ES-I3 (cell line): Measurements from ENCODE around the gene USP15.

Experiments
- H3K36me3 ChIP-seq: 2 replicates; pipeline ENCODE4 v1.6.1; 2013; ENCODE audit warnings: mild to moderate bottlenecking, low read length, control low read depth, moderate library complexity; ENCODE audit not compliant: insufficient read depth
- H3K4me1 ChIP-seq: 2 replicates; pipeline ENCODE4 v1.6.1; 2013; ENCODE audit warnings: mild to moderate bottlenecking, control low read depth, low read length; ENCODE audit not compliant: insufficient read depth
- H3K9ac ChIP-seq: 2 replicates; pipeline ENCODE4 v1.6.1; 2013; ENCODE audit warnings: low read depth, mild to moderate bottlenecking, low read length, moderate library complexity
- H3K9me3 ChIP-seq: 2 replicates; pipeline ENCODE4 v1.6.1; 2013; ENCODE audit warnings: mild to moderate bottlenecking, low read length, moderate library complexity; ENCODE audit not compliant: control insufficient read depth, insufficient read depth

Gene USP15

DNA sequence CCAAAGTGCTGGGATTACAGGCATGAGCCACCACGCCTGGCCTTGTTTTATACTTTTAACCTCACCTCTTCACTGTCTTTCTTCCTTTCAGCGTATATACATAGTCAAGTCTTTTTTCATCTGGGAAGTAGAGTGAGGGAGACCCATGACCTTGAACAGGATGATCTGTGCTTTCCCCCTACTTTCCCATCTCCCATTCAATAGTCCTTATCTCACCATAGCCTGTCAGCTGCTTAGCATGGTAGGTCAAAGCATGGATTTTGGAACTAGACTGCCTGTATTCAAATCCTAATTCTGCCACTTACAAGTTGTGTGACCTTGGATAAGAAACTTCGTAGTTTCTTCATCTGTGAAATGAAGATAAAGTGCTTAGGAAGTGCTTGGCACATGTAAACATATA lies 110.0 kb downstream of the USP15 start:
- Histone ChIP-seq H3K9ac (no peak overlapping the region), H3K36me3 (no peaks in the 10 kb centered on the region), H3K9me3 (no peaks in the 10 kb centered on the region), H3K4me1 (no peaks in the 10 kb centered on the region)

DNA sequence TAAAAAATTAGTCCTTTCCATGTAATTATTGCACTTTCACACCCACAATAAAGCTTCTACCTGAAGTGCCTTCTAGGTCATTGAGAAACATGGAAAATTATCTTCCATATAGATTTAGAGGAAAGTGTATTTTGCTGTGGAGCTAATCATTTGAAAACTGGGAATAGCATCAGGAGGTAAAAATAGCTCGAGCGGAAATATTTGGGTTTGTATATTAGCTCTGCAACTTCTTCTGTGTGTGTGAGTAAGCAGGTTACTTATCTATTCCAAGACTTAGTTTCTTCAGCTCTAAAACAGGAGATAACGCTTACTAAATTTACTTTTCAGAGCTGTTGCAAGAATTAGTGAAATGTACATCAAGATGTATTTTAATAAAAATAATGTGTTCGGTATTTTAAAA lies 111.5 kb downstream of the USP15 start:
- Histone ChIP-seq H3K36me3 (no peaks in the 10 kb centered on the region), H3K9ac (no peak overlapping the region), H3K4me1 (no peaks in the 10 kb centered on the region), H3K9me3 (no peaks in the 10 kb centered on the region)

DNA sequence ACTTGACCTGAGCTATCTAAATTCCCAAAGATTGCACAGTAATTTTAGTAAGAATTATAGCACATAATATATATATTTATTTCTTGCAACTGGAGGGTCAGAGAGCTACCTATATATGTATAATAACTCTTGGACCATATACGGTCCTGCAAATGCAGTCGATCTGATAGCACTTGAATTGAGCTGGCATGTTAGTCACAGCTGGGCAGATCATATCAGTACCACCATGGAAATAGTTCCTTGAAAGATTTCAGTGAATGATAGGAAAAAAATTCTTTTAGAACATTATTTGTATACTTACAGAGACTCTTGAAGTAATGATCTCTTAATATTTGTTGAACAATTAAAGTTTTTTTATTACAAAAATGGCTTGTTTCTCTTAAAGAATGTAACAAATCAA lies 111.9 kb downstream of the USP15 start:
- Histone ChIP-seq H3K4me1 (no peaks in the 10 kb centered on the region), H3K9ac (no peak overlapping the region), H3K36me3 (no peaks in the 10 kb centered on the region), H3K9me3 (no peaks in the 10 kb centered on the region)

DNA sequence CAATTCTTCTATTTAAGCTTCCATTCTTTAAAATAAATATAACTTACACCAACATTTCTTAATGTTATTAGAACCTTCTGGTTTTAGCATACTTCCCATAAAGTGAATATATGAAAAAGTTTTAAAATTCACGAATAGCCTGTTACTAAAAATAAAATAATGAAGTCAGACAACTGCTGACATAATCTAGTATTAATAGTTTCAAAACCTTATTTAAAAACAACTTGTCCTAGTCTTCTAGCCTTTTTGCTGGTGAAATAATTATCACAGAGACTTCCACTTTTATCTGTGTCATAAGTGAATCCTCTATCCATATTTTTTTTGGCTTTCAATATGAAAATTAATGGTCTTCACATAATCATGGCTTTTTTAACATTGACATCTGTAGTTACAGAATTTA lies 112.6 kb downstream of the USP15 start:
- no peaks in the 10 kb centered on the region for H3K4me1 ChIP-seq
- H3K9me3 ChIP-seq, result no peaks in the 10 kb centered on the region
- no peak overlapping the region for H3K9ac ChIP-seq
- H3K36me3 ChIP-seq, result no peaks in the 10 kb centered on the region

DNA sequence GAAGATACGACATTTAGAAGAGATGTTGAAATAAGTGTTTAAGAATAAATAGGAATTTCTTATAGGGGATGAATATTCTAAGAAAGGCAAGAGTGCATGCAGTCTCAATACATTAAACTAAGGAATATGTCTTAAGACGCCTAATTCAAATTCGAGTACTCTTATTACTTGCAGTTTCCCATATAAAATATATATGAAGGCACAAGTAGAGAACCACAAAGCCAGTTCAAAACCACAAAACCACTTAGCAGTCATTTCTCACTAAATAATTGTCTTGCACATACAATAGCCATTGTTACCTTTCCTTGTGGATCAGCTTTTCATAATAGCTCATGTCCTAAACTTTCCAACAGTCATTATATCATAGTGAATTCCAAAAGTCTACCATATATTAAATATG lies 115.4 kb downstream of the USP15 start:
- H3K36me3 ChIP-seq, result no peaks in the 10 kb centered on the region

DNA sequence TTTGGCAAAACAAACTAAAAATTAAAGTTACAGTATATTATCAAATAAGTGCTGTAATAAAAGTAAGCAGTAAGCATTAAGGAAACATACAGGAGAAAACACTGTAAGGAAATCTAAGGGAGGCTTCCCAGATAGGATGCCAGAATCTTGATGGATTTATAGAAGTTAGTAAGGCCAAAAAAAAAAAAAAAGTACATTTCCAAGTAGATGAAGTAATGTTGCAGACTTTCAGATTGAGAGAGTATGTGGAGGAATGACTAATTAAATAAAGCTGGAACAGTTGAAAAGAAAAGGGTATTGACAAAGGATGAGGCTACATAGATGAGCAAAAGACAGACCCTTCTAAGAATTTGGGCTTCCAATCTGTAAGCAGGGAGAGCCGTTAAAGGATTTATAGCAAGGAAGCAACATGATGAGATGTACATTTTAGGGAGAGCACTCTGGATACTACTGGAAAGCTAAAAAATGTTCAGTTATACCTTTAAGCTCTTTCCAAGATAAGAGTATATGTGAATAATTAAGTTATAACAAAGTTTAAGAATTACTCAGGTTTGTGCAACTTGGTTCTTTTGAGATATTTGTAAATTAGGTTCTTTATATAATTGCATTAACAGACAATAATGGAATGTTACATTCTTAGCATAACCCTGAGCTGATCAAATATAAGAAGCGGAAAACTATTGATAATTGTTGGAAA lies 119.0 kb downstream of the USP15 start:
- H3K9ac ChIP-seq, result no peak overlapping the region
- no peaks in the 10 kb centered on the region for H3K9me3 ChIP-seq
- H3K4me1 ChIP-seq, result no peaks in the 10 kb centered on the region
- H3K36me3 ChIP-seq, result no peaks in the 10 kb centered on the region

More for the DNA sequence above, 115.4 kb downstream of the USP15 start:
- Histone ChIP-seq H3K9ac (no peak overlapping the region), H3K9me3 (no peaks in the 10 kb centered on the region), H3K4me1 (no peaks in the 10 kb centered on the region)

DNA sequence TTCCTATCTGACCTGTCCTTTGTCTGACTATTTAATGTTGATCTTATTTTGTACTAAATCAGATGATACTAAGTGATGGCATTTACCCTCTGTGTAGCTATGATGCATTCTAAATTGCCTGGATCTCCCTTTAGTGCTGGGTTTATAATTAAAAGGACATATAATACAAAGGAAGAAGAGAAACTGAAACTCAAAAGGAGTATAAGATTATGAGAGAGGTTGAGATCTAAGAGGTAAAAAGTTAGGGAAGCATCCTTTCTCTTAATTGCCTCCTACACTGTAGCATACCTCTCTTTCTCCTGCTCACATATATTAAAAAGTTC lies 119.5 kb downstream of the USP15 start:
- Histone ChIP-seq H3K9me3 (no peaks in the 10 kb centered on the region), H3K36me3 (no peaks in the 10 kb centered on the region), H3K4me1 (no peaks in the 10 kb centered on the region), H3K9ac (no peak overlapping the region)

DNA sequence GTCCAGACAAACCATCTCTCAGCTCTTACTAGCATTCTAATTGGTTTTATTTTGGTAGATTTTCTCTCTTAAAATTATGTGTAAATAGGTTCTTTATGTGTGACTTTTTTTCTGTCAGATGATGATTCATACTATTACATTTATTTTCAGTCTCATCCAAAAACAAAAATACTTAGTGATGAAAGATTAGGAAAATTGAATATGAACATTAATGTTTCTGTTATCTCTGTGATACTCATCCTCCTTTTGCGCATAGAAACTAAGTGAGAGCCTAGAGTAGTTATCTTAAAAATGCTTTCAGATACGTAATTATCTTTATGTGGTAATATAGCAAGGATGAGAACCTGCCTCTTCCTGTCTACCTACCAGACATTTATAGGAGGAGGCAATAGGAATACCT lies 122.3 kb downstream of the USP15 start:
- H3K4me1 ChIP-seq, result no peaks in the 10 kb centered on the region
- no peaks in the 10 kb centered on the region for H3K36me3 ChIP-seq
- no peaks in the 10 kb centered on the region for H3K9me3 ChIP-seq
- no peak overlapping the region for H3K9ac ChIP-seq

DNA sequence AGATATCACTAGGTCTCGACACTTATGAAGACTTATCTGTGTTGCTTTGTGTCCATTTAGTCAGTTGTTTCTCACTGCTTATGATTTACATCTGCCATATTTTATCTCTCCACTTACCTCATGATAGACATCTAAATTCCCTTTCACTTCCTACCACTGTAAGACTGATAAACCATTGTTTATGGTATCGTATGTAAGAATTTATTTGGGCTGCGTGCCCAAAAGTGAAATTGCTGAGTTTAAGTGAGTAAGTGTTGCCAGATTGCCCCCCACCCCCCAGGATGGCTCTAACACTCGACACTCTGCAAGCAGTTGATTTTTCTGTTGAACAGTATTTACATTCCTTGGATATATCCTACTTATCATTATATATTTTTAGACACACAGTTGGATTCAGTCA lies 136.5 kb downstream of the USP15 start:
- Histone ChIP-seq H3K36me3 (no peaks in the 10 kb centered on the region), H3K9me3 (no peaks in the 10 kb centered on the region), H3K9ac (no peak overlapping the region), H3K4me1 (no peaks in the 10 kb centered on the region)

DNA sequence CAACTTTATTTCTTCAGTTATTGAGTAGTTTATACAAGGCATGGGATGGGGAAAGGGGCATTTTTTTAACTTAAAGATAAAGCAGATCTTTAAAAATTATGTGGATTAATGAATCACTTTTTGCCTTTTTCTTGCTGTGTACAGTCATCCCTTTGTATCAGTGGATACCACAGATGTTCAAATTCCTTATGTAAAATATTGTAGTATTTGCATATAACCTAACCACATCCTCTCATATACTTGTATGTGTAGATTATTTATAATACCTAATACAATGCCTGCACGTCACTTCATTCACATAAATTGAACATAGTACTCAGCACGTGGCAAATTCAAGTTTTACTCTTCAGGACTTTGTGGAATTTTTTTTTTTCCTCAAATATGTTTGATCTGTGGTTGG lies 139.9 kb downstream of the USP15 start:
- Histone ChIP-seq H3K36me3 (peaks cover 4% of the 10 kb centered on the region; the same call in 1 of the 2 replicates), H3K9me3 (no peaks in the 10 kb centered on the region), H3K9ac (no peak overlapping the region), H3K4me1 (no peaks in the 10 kb centered on the region)

DNA sequence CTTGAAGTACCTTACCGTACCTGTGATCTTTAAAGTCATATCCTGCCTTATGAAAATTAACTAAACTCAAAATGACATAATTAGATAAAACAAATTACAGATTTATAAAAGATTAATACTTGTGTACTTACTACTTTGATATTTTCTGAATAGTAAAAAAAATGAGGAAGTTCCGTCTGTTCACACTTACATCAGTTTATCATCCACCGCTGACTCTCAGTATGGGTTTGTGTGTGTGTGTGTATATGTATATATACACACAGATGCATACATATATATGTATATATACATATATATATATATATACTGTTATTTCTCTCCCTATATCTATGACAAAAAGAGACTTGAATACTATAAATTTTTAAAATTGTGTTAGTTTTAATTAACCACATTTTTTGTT lies 141.4 kb downstream of the USP15 start:
- Histone ChIP-seq H3K4me1 (no peaks in the 10 kb centered on the region), H3K9ac (no peak overlapping the region), H3K36me3 (peaks cover 4% of the 10 kb centered on the region; the same call in 1 of the 2 replicates), H3K9me3 (no peaks in the 10 kb centered on the region)

DNA sequence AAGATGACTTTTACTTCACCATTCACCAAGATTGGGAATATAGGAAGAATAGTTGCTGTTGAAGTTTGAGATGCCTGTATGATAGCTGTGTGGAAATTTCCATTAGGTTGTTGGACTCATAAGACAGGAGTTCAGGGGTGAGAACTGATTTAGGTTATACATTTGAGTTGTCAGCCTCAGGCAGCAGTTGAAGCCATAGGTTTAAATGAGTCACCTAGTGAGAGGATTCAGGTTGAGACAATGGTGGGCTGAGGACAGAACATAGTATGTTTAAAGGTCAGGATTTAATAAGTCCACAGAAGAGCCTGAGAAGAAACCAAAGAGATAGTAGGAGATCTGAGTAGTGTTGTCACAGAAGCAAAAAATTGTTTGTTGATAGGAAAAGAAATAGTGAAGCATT lies 142.8 kb downstream of the USP15 start:
- H3K4me1 ChIP-seq, result no peaks in the 10 kb centered on the region
- no peak overlapping the region for H3K9ac ChIP-seq
- no peaks in the 10 kb centered on the region for H3K9me3 ChIP-seq
- peaks cover 4% of the 10 kb centered on the region; the same call in 1 of the 2 replicates for H3K36me3 ChIP-seq

DNA sequence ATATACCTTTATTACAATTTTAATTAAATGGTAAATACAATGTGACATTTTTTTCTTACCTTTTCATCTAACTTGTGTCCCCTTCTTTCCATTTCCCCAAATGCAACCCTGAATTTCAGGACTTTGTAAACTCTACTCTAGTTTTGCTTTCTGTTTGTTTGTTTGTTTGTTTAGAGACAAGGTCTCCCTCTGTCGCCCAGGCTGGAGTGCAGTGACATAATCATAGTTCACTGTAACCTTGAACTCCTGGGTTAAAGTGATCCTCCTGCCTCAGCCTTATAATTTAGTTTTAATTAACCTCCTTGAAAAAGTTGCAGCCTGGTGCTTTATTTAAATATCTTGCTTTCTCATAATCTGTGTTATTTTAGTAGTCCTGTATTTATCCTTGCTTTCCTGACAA lies 147.4 kb downstream of the USP15 start:
- Histone ChIP-seq H3K36me3 (peaks cover 4% of the 10 kb centered on the region; the same call in 1 of the 2 replicates), H3K9me3 (no peaks in the 10 kb centered on the region), H3K4me1 (no peaks in the 10 kb centered on the region), H3K9ac (no peak overlapping the region)

DNA sequence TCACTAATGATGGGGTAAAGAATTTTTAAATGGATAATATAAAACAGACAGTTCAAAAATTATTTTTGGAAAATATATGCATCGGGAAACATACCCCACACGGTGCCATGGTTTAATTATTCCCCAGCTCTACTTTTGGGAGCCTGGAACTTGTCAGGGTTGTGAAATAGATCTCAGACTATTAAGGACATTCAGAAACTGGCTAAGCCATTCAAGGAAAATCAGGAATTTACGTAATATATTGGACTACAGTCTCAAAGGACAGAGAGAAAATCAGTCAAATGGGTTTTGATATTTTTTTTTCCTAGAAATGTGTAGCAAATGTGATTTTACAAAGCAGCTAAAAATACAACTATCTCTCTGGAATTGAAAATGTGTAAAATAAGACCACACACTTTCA lies 148.9 kb downstream of the USP15 start:
- no peaks in the 10 kb centered on the region for H3K9me3 ChIP-seq
- H3K36me3 ChIP-seq, result 0 out of 2 replicates have a peak, but pooled peaks cover 4% of the 10 kb centered on the region
- H3K9ac ChIP-seq, result no peak overlapping the region
- H3K4me1 ChIP-seq, result no peaks in the 10 kb centered on the region

DNA sequence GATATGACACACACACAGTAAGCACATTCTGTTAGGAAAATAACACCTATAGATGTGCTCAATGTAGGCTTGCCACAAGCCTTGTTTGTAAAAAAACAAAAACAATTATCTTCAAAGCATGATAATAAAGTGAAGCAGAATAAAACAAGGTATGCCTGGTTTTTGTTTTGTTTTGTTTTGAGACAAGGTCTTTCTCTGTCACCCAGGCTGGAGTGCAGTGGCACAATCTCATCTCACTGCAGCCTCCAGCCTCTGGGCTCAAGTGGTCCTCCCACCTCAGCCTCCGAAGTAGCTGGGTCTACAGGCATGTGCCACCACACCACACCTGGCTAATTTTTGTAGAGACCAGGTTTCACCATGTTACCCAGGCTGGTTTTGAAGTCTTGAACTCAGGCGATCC lies 154.0 kb downstream of the USP15 start:
- H3K9me3 ChIP-seq, result no peaks in the 10 kb centered on the region
- no peaks in the 10 kb centered on the region for H3K4me1 ChIP-seq
- H3K36me3 ChIP-seq, result no peaks in the 10 kb centered on the region
- H3K9ac ChIP-seq, result no peak overlapping the region

DNA sequence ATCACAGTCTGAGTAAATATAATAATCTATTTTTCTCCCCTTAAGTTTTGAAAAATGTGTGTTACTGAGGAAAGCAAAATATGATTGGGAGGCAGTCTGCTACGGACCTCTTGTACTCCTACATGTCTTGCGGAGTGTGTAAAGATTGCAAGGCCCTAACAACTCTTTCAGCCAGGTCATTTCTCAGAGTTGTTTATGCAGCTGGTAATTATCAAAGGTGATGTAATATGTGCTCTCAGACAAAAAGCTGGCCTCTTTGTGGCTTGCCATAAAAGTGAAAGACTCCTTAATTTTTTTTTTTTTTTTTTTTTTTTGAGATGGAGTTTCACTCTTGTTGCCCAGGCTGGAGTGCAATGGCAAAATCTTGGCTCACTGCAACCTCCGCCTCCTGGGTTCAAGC lies 165.9 kb downstream of the USP15 start:
- Histone ChIP-seq H3K9me3 (no peaks in the 10 kb centered on the region; the same call in 1 of the 2 replicates), H3K4me1 (no peaks in the 10 kb centered on the region), H3K9ac (no peak overlapping the region), H3K36me3 (no peaks in the 10 kb centered on the region)
